AG08395 (cell line): ENCODE results near the gene SEC63.
A peak's percentile ranks its signal among the peaks of the same experiment; 100 is the strongest.
"Not testable (repeated sequence)": the region's sequence is repeated elsewhere in the genome, so short reads cannot be mapped to it uniquely, and the experiment has no call there.

Source experiments
- DNase-seq: peaks from one replicate; pipeline ENCODE4 v3.0.0; 2012; ENCODE audit warnings: mixed read lengths, low spot score

SEC63 gene

GRCh38 chr6:107957909-107958688 lies at the start of gene SEC63:
Gene SEC63 (minus strand): TSS chr6:107958208. CDS start chr6:107958009, 199 bp downstream.
- DNase-seq: peak; percentile 98

- no peak for DNase-seq
These were observed 48.0 kb upstream of the SEC63 start for GRCh38 chr6:108005961-108006360.

GRCh38 chr6:108004861-108005260 lies 46.9 kb upstream of the SEC63 start:
- no peak for DNase-seq

- no peak for DNase-seq
These were observed 44.6 kb upstream of the SEC63 start for GRCh38 chr6:108002365-108003221.

GRCh38 chr6:108001696-108002231 lies 43.8 kb upstream of the SEC63 start:
- no peak for DNase-seq

GRCh38 chr6:108000259-108000658 lies 42.3 kb upstream of the SEC63 start:
- DNase-seq: not testable (repeated sequence)

GRCh38 chr6:107999341-107999740 lies 41.3 kb upstream of the SEC63 start:
- DNase-seq: no peak

GRCh38 chr6:107991772-107992550 lies 34.0 kb upstream of the SEC63 start:
- DNase-seq: no peak

GRCh38 chr6:107991061-107991460 lies 33.1 kb upstream of the SEC63 start:
- no peak for DNase-seq

GRCh38 chr6:107990587-107990986 lies 32.6 kb upstream of the SEC63 start:
- not testable (repeated sequence) for DNase-seq

- no peak for DNase-seq
These were observed 31.4 kb upstream of the SEC63 start for GRCh38 chr6:107989166-107990094.

GRCh38 chr6:107988570-107988969 lies 30.6 kb upstream of the SEC63 start:
- no peak for DNase-seq

GRCh38 chr6:107987805-107988204 lies 29.8 kb upstream of the SEC63 start:
- no peak for DNase-seq

- DNase-seq: no peak
These were observed 27.7 kb upstream of the SEC63 start for GRCh38 chr6:107985701-107986100.

- DNase-seq: no peak
These were observed 25.8 kb upstream of the SEC63 start for GRCh38 chr6:107983811-107984210.

GRCh38 chr6:107982486-107982885 lies 24.5 kb upstream of the SEC63 start:
- no peak for DNase-seq

GRCh38 chr6:107981695-107982094 lies 23.7 kb upstream of the SEC63 start:
- no peak for DNase-seq

- DNase-seq: peak; percentile 39
These were observed 19.3 kb upstream of the SEC63 start for GRCh38 chr6:107977283-107977682.

GRCh38 chr6:107976155-107976783 lies 18.3 kb upstream of the SEC63 start:
- DNase-seq: no peak

GRCh38 chr6:107973594-107973993 lies 15.6 kb upstream of the SEC63 start:
- DNase-seq: no peak
